Spleen (tissue), 7 donors: Measurements from ENCODE around the gene CXCL6.

Experiments used
- POLR2A ChIP-seq, 3 donors: fragments of 450-650 bp; IDR thresholded peaks; one replicate each; pipeline ENCODE4 v1.5.1; 2017; ENCODE audit warnings: antibody characterized with exemption in 3 of 3, mild to moderate bottlenecking in 1 of 3
- TF ChIP-seq, protein P1 (sequence below), 11 experiments: fragments of 200-600 bp in 7 of 11; fragments of 450-650 bp in 4 of 11; sonication (generic) in 4 of 11; IDR thresholded peaks in 8 of 11; conservative IDR thresholded peaks in 3 of 11; 1 replicate in 7 of 11; 2 replicates in 4 of 11; pipeline versions ENCODE4 v1.4.0 to v1.8.0; 2016 to 2021; ENCODE audit warnings: antibody characterized with exemption in 11 of 11, inconsistent platforms in 4 of 11, mild to moderate bottlenecking in 1 of 11
- donor health status: DM: no; HTN: no; CAD: no; lungs with moderate emphysema.
- donor health status: DM: no; HTN: no; CAD: no.
- donor health status: DM: no; HTN: no; CAD: no.

GRCh38 chr4:73798842-73799241 is 37.6 kb upstream of the CXCL6 start:
- TF ChIP-seq, protein P1, sequence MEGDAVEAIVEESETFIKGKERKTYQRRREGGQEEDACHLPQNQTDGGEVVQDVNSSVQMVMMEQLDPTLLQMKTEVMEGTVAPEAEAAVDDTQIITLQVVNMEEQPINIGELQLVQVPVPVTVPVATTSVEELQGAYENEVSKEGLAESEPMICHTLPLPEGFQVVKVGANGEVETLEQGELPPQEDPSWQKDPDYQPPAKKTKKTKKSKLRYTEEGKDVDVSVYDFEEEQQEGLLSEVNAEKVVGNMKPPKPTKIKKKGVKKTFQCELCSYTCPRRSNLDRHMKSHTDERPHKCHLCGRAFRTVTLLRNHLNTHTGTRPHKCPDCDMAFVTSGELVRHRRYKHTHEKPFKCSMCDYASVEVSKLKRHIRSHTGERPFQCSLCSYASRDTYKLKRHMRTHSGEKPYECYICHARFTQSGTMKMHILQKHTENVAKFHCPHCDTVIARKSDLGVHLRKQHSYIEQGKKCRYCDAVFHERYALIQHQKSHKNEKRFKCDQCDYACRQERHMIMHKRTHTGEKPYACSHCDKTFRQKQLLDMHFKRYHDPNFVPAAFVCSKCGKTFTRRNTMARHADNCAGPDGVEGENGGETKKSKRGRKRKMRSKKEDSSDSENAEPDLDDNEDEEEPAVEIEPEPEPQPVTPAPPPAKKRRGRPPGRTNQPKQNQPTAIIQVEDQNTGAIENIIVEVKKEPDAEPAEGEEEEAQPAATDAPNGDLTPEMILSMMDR (IDR thresholded peaks at IDR 0.05 in 8 of 11, conservative IDR thresholded peaks at IDR 0.05 in 3 of 11), result no peak
- no peak for TF ChIP-seq POLR2A (IDR thresholded peaks at IDR 0.05)
